NT2/D1 (cell line): ENCODE data around the gene FAM184A.

ENCODE experiments used
- SUZ12 ChIP-seq: IDR thresholded peaks from 2 replicates; pipeline ENCODE4 v1.6.1; 2011; ENCODE audit not compliant: insufficient read length, insufficient read depth; ENCODE audit errors: extremely low read depth
- YY1 ChIP-seq: IDR thresholded peaks from 2 replicates; pipeline ENCODE4 v1.6.1; 2011; ENCODE audit not compliant: insufficient read length, insufficient read depth

GRCh38 chr6:119063491-119063890 is 15.0 kb downstream of the FAM184A start:
- no peak for TF ChIP-seq YY1
- TF ChIP-seq SUZ12 = no peak
